Measurements from ENCODE around the gene SCN1B.

The SCN1B gene

DNA sequence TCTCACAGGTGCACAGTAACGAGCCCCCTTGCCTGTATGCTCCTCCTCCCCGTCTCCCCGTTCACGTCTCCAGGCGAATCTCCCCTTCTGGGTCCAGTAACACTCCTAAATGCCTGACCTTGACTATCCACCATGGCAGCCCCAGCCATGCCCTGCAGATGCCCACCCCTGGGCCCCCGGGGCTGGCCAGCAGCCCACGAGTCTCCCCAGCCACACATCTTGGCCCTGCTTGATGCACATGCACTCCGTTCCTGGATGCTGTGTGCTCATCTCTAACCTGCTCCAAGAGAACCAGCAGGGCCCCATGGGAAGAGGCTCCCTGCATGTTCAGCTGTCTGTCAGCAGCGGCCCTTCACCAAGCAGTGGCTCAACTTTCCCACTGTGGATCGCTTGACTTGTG lies 43.2 kb downstream of the SCN1B start:
- H3K4me2 ChIP-seq (ENCODE audit: insufficient read depth, low read length, poor library complexity, severe bottlenecking) = no peak overlapping the region
- no peak overlapping the region for H2AFZ ChIP-seq (ENCODE audit: low read length)
- peak overlapping the region; percentile 14 for H2BK15ac ChIP-seq (ENCODE audit: low read length)
- no peak overlapping the region for H2BK5ac ChIP-seq (ENCODE audit: low read length)
- no peak overlapping the region for H3K4me3 ChIP-seq (ENCODE audit: low read length in 2 of 2)
- no peak overlapping the region for H3K9ac ChIP-seq (ENCODE audit: low read depth, low read length, poor library complexity)
- no peak overlapping the region for H2BK120ac ChIP-seq (ENCODE audit: low read depth, low read length)
- no peak overlapping the region for H3K23ac ChIP-seq (ENCODE audit: low read depth, low read length, poor library complexity)
- no peaks in the 10 kb centered on the region for H3K36me3 ChIP-seq (replicated peaks in 1 of 2; ENCODE audit: control insufficient read depth in 2 of 2, insufficient read depth in 2 of 2, low read length in 2 of 2)
- no peak overlapping the region for H3K18ac ChIP-seq (ENCODE audit: low read length)
- H2AK5ac ChIP-seq (ENCODE audit: low read depth, low read length) = peak overlapping the region; percentile 15
- no peak for DNase-seq (ENCODE audit: low spot score)
- WGBS, 2 donors (ENCODE audit: extremely low coverage in 2 of 2, insufficient read length in 2 of 2, insufficient replicate concordance in 1 of 2) = no CpG with 5 or more reads among the region's 10 CpGs
- no peak overlapping the region for H3K27ac ChIP-seq (replicated peaks; ENCODE audit: low read length)
- peaks cover 0 to 3% of the 10 kb centered on the region in 2 donors for H3K4me1 ChIP-seq (ENCODE audit: control insufficient read depth in 2 of 2, insufficient read depth in 1 of 2, low read depth in 1 of 2, low read length in 2 of 2)
- peak overlapping the region; percentile 9 for H4K8ac ChIP-seq (ENCODE audit: low read depth, low read length)
- H4K91ac ChIP-seq (ENCODE audit: low read depth, low read length, poor library complexity) = no peak overlapping the region
- no peak overlapping the region for H2BK12ac ChIP-seq (ENCODE audit: low read length)
- no peak overlapping the region for H3K14ac ChIP-seq (ENCODE audit: low read length)
- H3K27me3 ChIP-seq (ENCODE audit: control insufficient read depth in 3 of 3, insufficient read depth in 3 of 3, low read depth in 1 of 3, low read length in 3 of 3) = peaks cover 0 to 3% (median 0%) of the 10 kb centered on the region in 3 experiments
- H3K79me1 ChIP-seq (ENCODE audit: low read depth, low read length) = no peaks in the 10 kb centered on the region
- peaks cover 0 to 3% of the 10 kb centered on the region in 2 donors for H3K9me3 ChIP-seq (replicated peaks in 1 of 2; ENCODE audit: control insufficient read depth in 2 of 2, insufficient read depth in 1 of 2, low read depth in 1 of 2, low read length in 2 of 2)
- no peak overlapping the region for H3K4ac ChIP-seq (ENCODE audit: low read length)

DNA sequence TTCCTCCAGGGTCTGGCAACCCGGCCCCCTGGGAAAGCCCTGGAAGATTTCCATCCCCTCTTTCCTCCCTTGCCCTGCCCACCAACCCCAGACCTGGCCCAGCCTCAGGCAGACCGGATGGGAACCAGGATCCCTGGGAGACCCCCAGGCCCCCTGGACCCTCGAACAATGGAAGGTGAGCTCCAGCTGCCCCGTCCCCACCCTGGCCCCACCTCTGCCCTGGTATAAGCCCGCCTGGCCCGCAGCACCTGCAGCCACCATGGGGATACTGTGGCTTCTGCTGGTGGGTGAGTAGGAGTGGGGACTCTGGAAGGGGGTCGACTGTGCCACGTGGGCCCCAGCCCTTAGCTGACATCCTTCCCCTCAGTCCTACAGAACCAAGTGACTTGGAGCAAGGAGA lies 43.7 kb downstream of the SCN1B start:
- Histone ChIP-seq H3K4me3 (ENCODE audit: low read length in 2 of 2) (no peak overlapping the region), H2AK5ac (ENCODE audit: low read depth, low read length) (peak overlapping the region; percentile 15), H2AFZ (ENCODE audit: low read length) (no peak overlapping the region), H4K91ac (ENCODE audit: low read depth, low read length, poor library complexity) (no peak overlapping the region), H3K79me1 (ENCODE audit: low read depth, low read length) (no peaks in the 10 kb centered on the region), H2BK12ac (ENCODE audit: low read length) (peak overlapping the region; percentile 8), H3K4me1 (ENCODE audit: control insufficient read depth in 2 of 2, insufficient read depth in 1 of 2, low read depth in 1 of 2, low read length in 2 of 2) (peaks cover 0 to under 1% of the 10 kb centered on the region in 2 donors), H4K8ac (ENCODE audit: low read depth, low read length) (no peak overlapping the region), H3K9ac (ENCODE audit: low read depth, low read length, poor library complexity) (no peak overlapping the region), H2BK120ac (ENCODE audit: low read depth, low read length) (no peak overlapping the region), H3K36me3 (replicated peaks in 1 of 2; ENCODE audit: control insufficient read depth in 2 of 2, insufficient read depth in 2 of 2, low read length in 2 of 2) (no peaks in the 10 kb centered on the region), H3K4me2 (ENCODE audit: insufficient read depth, low read length, poor library complexity, severe bottlenecking) (no peak overlapping the region), H3K27me3 (ENCODE audit: control insufficient read depth in 3 of 3, insufficient read depth in 3 of 3, low read depth in 1 of 3, low read length in 3 of 3) (peaks cover 0 to 3% (median 0%) of the 10 kb centered on the region in 3 experiments), H2BK5ac (ENCODE audit: low read length) (no peak overlapping the region), H2BK15ac (ENCODE audit: low read length) (peak overlapping the region; percentile 14), H3K4ac (ENCODE audit: low read length) (no peak overlapping the region), H3K14ac (ENCODE audit: low read length) (no peak overlapping the region), H3K9me3 (replicated peaks in 1 of 2; ENCODE audit: control insufficient read depth in 2 of 2, insufficient read depth in 1 of 2, low read depth in 1 of 2, low read length in 2 of 2) (peaks cover 0 to 3% of the 10 kb centered on the region in 2 donors), H3K18ac (ENCODE audit: low read length) (peak overlapping the region; percentile 40), H3K23ac (ENCODE audit: low read depth, low read length, poor library complexity) (no peak overlapping the region), H3K27ac (replicated peaks; ENCODE audit: low read length) (no peak overlapping the region)
- no peak for DNase-seq (ENCODE audit: low spot score)
- WGBS, 2 donors (ENCODE audit: extremely low coverage in 2 of 2, insufficient read length in 2 of 2, insufficient replicate concordance in 1 of 2) = no CpG with 5 or more reads among the region's 8 CpGs

DNA sequence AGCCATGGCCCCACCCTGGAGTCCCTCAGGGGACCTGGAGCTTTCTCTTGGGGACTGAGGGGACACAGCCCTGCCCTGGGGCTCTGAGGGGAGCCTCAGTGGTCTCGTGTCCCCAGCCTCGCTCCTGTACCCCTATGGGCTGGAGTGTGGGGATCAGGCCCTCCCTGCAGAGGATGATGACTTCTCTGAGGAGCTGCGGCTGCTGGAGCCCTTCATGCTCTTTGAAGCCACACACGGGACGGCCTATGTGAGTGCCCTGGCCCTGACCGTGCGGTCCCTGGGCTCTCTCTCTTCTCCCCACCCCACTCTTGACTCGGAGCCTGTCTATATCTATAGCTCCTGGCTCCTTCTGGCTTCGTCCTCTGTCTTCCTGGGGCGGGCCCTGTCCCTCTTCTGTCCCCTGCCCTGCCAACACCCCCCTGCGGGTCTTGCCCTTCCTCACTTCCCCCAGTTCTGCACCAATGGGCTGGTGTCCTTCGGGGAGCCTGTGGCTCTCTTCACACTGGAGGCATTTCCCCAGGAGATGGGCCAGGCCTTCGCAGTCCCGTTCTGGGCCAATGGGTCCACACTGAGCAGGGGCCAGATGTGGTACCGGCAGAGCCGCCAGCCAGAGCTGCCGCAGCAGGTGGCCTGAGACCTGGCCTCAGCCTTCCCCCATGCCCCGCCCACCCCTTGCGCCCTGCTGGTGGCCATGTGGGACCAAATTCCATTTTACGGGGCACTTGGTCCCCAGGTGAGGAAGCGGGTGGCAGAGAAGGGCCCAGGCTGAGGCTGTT lies 44.3 kb downstream of the SCN1B start:
- no peak overlapping the region for H3K4ac ChIP-seq (ENCODE audit: low read length)
- no peak overlapping the region for H3K27ac ChIP-seq (replicated peaks; ENCODE audit: low read length)
- no peak overlapping the region for H3K4me2 ChIP-seq (ENCODE audit: insufficient read depth, low read length, poor library complexity, severe bottlenecking)
- peak overlapping the region; percentile 15 for H2AK5ac ChIP-seq (ENCODE audit: low read depth, low read length)
- H3K18ac ChIP-seq (ENCODE audit: low read length) = peak overlapping the region; percentile 83
- DNase-seq (ENCODE audit: low spot score) = no peak
- H3K4me1 ChIP-seq (ENCODE audit: control insufficient read depth in 2 of 2, insufficient read depth in 1 of 2, low read depth in 1 of 2, low read length in 2 of 2) = no peaks in the 10 kb centered on the region
- no peak overlapping the region for H2BK5ac ChIP-seq (ENCODE audit: low read length)
- no peaks in the 10 kb centered on the region for H3K79me1 ChIP-seq (ENCODE audit: low read depth, low read length)
- no peak overlapping the region for H4K8ac ChIP-seq (ENCODE audit: low read depth, low read length)
- no peaks in the 10 kb centered on the region for H3K36me3 ChIP-seq (replicated peaks in 1 of 2; ENCODE audit: control insufficient read depth in 2 of 2, insufficient read depth in 2 of 2, low read length in 2 of 2)
- peaks cover 0 to 3% of the 10 kb centered on the region in 2 donors for H3K9me3 ChIP-seq (replicated peaks in 1 of 2; ENCODE audit: control insufficient read depth in 2 of 2, insufficient read depth in 1 of 2, low read depth in 1 of 2, low read length in 2 of 2)
- peak overlapping the region; percentile 8 for H2BK12ac ChIP-seq (ENCODE audit: low read length)
- peak overlapping the region; percentile 14 for H2BK15ac ChIP-seq (ENCODE audit: low read length)
- no peak overlapping the region for H2AFZ ChIP-seq (ENCODE audit: low read length)
- no peak overlapping the region for H4K91ac ChIP-seq (ENCODE audit: low read depth, low read length, poor library complexity)
- WGBS, 2 donors (ENCODE audit: extremely low coverage in 2 of 2, insufficient read length in 2 of 2, insufficient replicate concordance in 1 of 2) = no CpG with 5 or more reads among the region's 21 CpGs
- peak overlapping the region; percentile 18 for H3K9ac ChIP-seq (ENCODE audit: low read depth, low read length, poor library complexity)
- no peak overlapping the region for H2BK120ac ChIP-seq (ENCODE audit: low read depth, low read length)
- H3K4me3 ChIP-seq (ENCODE audit: low read length in 2 of 2) = no peak overlapping the region
- no peak overlapping the region for H3K23ac ChIP-seq (ENCODE audit: low read depth, low read length, poor library complexity)
- peaks cover 0 to 3% (median 0%) of the 10 kb centered on the region in 3 experiments for H3K27me3 ChIP-seq (ENCODE audit: control insufficient read depth in 3 of 3, insufficient read depth in 3 of 3, low read depth in 1 of 3, low read length in 3 of 3)
- peak overlapping the region; percentile 50 for H3K14ac ChIP-seq (ENCODE audit: low read length)

DNA sequence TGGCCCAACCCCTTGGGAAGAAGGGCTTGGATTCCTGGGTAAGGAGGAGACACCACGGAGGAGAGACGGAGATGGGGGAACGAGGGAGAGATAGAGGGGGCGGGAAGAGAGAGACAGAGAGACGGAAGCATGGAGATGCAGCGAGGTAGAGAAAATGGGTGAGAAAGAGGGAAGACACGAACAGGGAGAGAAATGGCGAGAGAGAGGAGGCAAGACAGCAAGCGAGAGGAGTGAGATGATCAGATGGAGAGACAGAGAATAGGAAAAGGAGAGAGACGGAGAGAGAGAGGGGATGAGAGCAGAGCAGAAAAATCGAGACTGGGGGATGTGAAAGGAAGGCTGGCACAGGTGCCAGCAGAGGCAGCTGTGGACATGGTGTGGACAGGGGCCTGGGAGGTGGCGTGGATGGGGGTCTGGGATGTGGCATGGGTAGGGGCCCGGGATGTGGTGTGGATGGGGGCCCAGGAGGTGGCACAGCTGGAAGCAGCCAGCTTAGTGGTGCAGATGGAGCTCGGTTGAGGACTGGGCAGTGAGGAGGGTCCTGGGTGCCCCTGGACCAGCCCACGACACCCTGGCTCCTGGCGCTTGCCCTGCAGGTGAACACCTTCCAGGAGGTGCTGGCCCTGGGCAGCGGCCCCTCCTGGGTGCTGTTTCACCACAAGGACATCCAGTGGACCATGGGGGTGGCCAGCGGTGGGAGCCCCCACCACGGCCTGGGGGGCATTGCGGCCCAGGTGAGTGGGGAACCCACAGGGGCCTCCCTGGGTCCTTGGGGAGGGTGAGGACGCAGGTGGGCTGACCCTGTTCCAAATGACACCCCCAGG lies 45.1 kb downstream of the SCN1B start:
- Histone ChIP-seq H3K23ac (ENCODE audit: low read depth, low read length, poor library complexity) (no peak overlapping the region), H2AK5ac (ENCODE audit: low read depth, low read length) (peak overlapping the region; percentile 95), H3K18ac (ENCODE audit: low read length) (peak overlapping the region; percentile 31), H3K9me3 (replicated peaks in 1 of 2; ENCODE audit: control insufficient read depth in 2 of 2, insufficient read depth in 1 of 2, low read depth in 1 of 2, low read length in 2 of 2) (peaks cover 0 to 3% of the 10 kb centered on the region in 2 donors), H3K4me3 (ENCODE audit: low read length in 2 of 2) (no peak overlapping the region), H4K91ac (ENCODE audit: low read depth, low read length, poor library complexity) (no peak overlapping the region), H3K9ac (ENCODE audit: low read depth, low read length, poor library complexity) (no peak overlapping the region), H3K27me3 (ENCODE audit: control insufficient read depth in 3 of 3, insufficient read depth in 3 of 3, low read depth in 1 of 3, low read length in 3 of 3) (peaks cover 0 to 3% (median 0%) of the 10 kb centered on the region in 3 experiments), H2BK15ac (ENCODE audit: low read length) (no peak overlapping the region), H4K8ac (ENCODE audit: low read depth, low read length) (no peak overlapping the region), H3K79me1 (ENCODE audit: low read depth, low read length) (no peaks in the 10 kb centered on the region), H3K4ac (ENCODE audit: low read length) (peak overlapping the region; percentile 84), H3K4me1 (ENCODE audit: control insufficient read depth in 2 of 2, insufficient read depth in 1 of 2, low read depth in 1 of 2, low read length in 2 of 2) (no peaks in the 10 kb centered on the region), H2BK5ac (ENCODE audit: low read length) (no peak overlapping the region), H3K36me3 (replicated peaks in 1 of 2; ENCODE audit: control insufficient read depth in 2 of 2, insufficient read depth in 2 of 2, low read length in 2 of 2) (no peaks in the 10 kb centered on the region), H3K4me2 (ENCODE audit: insufficient read depth, low read length, poor library complexity, severe bottlenecking) (no peak overlapping the region), H3K27ac (replicated peaks; ENCODE audit: low read length) (no peak overlapping the region), H3K14ac (ENCODE audit: low read length) (no peak overlapping the region), H2BK12ac (ENCODE audit: low read length) (peak overlapping the region; percentile 31), H2BK120ac (ENCODE audit: low read depth, low read length) (peak overlapping the region; percentile 91), H2AFZ (ENCODE audit: low read length) (no peak overlapping the region)
- DNase-seq (ENCODE audit: low spot score) = no peak
- no CpG with 5 or more reads among the region's 21 CpGs for WGBS, 2 donors (ENCODE audit: extremely low coverage in 2 of 2, insufficient read length in 2 of 2, insufficient replicate concordance in 1 of 2)
